Measurements from ENCODE around the gene PSTK.

The PSTK gene

DNA sequence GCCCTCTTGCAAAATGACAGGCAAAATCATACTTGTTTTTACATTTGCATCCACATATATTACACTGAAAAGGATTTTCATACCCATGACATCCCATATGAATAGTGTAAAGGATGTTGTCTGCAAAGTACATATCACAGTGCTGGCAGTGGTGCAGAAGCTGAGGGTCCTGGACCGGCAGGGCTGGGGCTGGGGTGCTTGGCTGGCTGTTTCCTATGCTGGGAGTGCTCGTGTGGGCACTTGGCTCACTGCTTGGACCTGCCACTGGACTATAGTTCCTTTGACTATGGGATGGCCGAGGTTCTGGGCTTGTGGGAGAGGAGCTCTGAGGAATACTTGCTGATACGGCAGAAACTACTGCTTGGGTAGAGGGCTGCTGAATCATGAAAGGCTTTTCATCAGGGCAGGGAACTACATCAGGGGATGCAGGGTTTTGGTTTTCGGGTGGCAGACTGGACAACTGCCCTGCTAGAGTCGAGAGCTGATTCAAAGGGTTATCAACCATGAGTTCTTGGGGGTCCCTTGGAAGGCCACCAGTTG lies 13.7 kb downstream of the PSTK start:
- DNase-seq = no peak

DNA sequence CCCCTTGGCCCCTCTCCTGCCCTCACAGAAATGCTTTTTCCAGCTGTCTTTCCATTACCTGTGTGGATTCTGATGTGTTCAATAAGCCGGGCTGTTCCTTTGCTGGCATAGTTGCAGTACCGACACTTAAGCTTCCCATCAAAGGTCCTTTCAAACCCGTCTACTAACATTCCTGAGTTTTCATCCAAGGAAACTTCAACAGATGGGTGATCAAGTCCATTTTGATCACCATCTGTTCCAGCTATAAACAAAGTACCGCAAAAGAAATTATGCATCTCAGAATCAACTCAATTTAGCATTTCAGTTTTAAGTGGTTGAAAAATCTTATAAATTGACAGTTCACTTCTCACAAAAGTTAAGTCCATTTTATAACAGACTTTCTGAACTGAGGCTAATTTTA lies 15.7 kb downstream of the PSTK start:
- no peak for DNase-seq

DNA sequence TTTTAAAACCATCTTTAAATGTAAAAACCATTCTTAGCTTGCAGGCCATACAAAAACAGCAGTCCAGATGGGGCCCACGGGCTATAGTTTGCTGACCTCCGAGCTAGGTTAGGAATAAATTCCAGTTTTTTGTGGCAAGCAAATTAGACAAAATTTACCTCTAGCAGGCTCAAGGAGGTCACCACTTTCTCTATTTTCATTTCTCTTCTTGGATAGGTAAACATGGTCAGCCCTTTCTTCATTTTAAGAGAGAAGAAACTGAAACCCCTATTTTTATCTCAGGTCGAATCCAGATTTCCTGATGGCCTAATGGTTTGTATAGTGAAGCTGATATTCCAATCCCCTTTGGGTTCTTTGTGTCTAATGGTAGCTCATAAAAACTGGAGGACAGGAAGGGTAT lies 17.7 kb downstream of the PSTK start:
- no peak for DNase-seq

DNA sequence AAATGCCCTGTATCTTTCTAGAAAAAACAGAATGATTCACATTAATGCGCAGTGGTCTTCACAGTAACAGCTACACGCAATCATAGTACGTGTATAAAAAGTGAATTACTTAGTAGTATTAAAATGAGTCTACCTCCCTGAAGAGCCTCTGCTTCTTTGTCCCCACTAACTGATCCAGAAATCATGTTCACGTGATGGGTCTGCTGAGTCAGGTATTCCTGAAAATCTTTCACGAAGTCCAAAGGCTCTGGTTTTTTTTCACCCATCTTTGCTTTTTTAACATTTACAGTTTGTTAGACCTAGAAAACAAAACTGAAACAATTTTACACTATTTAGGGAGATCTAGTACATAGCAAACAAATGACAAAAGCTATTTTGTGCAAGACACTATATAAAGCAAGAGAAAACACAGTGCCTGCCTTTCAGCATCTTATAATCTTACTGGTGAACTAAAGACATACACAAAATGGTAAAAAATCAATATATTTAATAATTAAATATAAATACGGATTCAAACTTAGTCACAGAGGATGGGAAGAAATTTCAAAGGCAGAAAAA lies 18.2 kb downstream of the PSTK start:
- no peak for DNase-seq

DNA sequence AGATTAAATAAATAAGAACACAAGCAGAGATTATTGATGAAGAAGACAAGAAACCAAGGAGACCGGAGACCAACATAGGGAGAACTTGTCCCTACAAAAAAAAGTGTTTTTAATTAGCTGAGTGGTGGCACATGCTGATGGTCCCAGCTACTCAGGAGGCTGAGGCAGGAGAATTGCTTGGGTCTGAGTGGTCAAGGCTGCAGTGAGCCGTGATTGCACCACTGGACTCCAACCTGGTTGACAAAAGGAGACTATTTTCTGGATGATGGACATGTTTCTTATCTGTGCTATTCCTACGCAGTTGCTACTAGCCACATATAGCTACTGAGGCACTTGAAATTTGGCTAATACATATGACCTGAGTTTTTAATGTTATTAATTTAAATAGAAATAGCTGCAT lies 18.7 kb downstream of the PSTK start:
- no peak for DNase-seq

DNA sequence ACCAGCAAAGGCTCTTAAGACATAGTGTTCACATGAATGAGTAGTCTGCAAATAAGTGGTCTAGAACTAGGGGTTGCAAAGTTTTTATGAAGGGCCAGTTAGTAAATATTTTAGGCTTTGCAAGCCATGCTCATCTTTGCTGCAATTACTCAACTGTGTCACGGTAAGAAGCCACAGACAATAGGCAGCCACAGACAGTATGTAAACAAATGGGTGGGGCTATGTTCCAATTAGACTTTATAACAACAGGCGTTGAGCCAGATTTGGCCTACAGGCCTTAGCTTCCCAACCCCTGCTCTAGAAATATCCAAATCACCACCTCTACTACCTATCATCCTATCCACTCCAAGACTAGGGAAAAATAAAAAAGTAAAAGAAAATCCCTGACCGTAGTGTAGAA lies 19.1 kb downstream of the PSTK start:
- DNase-seq = no peak

DNA sequence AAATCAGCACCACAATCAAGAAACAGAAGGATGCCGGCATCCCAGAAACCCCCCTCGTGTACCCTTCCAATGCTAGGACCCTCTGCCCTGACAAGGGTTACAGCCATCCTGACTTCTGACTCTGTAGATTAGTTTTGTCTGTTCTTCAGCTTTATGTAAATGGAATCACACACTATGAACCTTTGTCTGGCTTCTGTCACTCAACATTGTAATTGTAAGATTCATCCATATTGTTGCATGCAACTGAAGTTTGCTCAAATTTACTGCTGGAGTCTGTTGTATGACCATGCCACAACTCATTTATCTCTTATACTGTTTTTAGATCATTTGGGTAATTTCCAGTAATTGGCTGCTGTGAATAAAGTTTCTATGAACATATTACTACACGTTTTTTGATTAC lies 20.0 kb downstream of the PSTK start:
- no peak for DNase-seq

DNA sequence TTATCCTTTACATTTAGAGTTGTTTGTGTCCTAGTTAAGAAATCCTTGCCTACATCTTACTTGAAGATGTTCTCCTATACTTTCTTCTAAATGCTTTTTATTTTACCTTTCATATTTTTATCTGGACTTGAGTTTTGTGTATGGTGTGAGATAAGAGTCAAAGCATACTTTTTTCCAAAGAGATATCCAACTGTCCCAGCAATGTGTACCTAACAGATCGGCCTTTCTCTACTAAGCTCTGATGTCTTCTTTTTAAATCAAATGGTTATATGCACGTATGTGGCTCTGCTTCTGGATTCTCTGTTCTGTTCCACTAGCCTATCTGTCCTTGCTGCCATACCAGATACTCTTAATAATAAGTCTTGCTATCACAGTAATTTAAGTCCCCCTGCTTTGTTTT lies 21.2 kb downstream of the PSTK start:
- no peak for DNase-seq

DNA sequence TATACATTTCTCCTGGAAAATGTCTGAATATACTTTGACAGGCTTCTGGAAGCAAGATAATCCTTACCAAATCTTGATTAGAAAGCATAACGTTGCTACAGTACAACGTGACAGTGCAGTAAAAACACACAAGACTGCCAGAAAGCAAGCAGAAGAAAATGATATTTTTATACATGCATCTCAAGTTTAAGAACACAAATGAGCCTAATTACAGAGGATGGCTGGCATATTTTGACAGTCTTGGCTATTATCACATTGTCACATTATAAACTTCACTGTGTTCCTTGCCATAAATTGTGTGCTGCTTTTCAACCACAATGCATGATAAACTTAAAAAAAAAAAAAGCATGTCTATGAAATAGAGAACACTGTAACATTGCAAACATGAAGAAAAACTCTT lies 24.1 kb downstream of the PSTK start:
- no peak for DNase-seq

DNA sequence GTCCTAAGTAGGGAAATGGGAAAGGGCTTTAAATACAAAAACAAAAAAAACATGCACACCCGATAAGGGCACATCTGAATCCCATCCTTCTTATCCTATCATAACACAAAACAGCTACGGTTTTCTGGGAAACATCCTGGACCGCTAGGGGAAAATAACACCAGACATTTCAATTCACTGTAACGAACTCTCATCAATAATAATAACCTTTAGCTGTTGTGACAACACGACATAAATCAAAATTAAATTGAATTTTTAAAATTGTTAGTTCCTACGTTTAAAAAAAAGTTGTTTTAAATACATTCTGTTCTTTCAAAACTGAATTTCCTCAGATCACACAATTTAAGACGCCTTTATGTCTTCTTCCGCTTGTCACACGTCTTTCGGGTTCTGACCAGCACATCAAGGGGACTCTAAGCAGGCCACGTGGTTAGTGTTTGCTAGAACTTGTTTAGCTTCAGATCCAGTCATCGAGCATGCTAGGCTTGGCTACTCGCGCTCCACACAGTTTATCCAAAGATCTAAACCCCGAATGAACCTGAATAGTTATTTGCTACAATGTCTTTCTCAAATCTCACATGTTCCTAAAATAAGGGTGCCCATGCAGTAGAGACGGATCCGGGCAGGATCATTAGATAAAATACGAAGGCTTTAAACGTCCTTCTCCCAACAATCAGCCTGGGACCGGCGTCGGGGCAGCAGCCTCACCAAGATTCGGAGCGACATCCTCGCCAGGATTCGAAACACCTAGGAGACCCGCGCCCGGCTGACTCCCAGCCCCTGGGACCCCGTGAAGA lies 27.6 kb downstream of the PSTK start:
- peak; percentile 18 for DNase-seq

DNA sequence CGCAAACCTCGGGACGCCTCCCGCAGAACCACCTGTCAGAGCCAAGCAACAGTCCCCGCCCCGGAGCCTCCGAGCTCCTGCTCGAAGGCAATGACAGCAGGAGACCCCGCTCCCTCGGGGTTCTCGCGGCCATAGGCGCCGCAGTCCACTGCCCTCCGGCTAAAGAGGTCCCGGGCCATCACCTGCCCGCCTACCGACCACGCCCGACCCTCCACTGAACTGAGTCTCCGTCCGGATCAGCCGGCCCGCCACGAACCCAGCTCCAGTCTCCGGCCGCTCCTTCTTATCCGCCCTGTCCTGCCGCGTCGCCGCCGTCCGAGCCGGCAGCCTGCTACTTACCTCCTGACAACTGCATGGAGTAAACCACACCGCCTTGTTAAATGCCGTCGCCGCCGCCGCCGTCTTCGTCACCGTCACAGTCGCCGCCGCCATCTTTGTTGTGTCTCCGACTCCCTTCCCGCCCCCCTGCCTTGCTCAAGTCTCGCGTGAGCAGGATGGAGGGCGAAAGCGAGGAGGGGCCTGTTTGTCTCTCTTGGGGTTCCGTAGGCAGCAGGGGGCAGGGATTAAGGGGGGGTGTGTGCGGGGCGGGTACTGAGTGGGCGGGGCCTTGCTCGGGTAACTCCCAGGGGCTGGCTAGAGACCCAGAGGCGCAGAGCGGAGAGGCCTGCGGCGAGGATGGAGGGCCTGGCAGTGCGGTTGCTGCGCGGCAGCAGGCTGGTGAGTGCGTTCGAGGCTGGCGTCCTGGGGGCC lies 28.3 kb downstream of the PSTK start, which contains the start of the genes ACADSB and IKZF5:
Gene ACADSB (plus strand): TSS at position 652 of the 750 bp plus-strand sequence. CDS start 24 bp downstream, at position 676.
Gene IKZF5 (minus strand): TSS at position 441 of the 750 bp plus-strand sequence. CDS start 10,170 bp downstream, outside the sequence.
- DNase-seq = peak; percentile 98

DNA sequence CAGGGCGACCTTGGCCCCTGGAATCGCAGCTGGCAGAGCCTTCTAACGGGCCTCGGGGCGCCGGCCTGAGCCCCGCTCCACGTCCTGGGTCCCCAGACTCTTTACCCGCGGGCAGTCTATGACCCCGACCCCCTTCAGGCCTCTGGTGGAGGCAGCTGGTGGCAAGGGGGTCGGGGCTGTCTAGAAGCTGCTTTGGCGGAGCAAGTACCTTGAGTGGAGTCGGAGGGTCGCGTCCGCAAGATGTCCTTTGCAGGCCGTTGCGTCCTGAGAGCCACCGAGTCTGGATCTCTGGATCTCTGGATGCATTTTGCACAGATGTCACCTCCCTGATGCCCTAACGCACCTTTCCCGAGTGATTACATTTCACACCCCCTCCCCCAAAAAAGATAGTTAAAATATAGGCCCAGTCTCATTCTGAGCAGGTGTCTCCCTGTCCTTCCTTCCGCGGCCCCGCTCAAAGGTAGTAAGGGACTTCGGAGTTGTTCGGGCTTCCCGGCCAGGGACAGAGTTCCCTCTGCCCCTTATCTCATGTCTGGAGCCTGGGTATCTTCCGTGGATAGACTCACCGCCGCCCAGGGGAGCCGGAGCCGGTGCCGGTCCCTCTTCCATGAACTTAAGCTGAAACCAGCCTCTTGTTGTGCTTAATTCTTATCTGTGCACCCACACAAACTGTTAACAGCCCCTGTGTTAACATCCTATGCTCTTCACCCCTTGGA lies 29.1 kb downstream of the PSTK start:
- no peak for DNase-seq

DNA sequence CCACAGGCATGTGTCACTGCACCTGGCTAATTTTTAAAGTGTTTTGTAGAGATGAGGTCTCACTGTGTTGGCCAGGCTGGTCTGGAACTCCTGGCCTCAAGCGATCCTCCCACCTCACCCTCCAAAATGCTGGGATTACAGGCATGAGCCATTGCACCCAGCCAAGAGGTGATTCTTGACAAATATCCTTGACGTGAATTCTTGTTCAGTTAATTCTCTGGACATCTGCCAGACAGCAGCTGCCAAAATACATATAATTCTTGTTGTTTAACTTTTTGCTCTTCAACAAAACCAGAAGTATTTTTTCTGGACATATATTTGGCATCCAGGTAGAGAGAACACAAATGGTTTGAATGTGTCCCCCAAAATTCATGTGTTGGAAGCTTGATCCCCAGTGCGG lies 31.8 kb downstream of the PSTK start:
- DNase-seq = no peak

DNA sequence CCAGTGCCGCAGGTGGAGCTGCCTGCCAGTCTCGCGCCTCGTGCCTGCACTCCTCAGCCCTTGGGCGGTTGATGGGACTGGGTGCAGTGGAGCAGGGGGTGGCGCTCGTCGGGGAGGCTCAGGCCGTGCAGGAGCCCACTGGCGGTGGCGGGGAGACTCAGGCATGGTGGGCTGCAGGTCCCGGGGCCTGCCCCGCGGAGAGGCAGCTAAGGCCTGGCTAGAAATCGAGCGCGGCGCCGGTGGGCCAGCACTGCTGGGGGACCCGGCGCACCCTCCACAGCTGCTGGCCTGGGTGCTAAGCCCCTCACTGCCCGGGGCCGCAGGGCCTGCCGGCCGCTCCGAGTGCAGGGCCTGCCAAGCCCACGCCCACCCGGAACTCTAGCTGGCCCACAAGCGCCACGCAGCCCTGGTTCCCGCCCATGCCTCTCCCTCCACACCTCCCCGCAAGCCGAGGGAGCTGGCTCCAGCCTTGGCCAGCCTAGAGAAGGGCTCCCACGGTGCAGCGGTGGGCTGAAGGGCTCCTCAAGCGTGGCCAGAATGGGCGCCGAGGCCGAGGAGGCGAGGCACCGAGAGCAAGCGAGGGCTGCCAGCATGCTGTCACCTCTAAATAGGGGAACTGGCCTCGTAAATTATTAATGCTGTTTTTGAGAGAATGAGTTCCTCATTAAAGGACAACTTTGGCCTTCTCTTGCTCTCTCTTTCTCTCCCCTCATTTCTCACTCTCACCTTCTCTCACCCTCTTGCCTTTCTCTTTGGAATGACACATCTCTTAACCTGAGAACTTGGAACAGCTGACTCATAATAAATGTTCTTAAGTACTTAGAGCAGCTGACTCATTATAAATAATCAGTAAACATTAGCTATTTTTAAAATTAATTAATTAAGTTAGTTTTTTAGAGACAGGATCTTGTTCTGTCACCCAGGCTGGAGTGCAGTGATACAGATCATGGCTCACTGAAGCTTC lies 33.5 kb downstream of the PSTK start:
- no peak for DNase-seq

DNA sequence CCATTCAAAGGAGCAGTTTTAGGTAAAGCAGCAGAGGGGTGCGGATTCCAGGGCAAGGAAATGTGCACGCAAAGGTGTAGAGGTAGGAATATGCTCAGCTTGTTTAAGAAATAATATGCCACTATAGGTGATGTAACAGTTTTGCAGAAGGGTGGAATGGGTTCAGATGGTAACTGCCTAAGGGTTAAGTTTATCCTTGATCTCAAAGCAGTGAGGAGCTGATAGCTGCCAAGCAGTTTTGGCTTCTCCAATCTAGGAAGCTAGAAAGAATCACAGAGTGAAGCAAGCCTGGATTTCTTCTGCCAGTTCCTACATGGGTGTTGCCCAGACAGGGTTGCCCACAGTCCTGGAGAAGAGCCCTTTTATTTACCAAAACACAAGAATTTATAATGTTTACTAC lies 34.6 kb downstream of the PSTK start:
- no peak for DNase-seq

DNA sequence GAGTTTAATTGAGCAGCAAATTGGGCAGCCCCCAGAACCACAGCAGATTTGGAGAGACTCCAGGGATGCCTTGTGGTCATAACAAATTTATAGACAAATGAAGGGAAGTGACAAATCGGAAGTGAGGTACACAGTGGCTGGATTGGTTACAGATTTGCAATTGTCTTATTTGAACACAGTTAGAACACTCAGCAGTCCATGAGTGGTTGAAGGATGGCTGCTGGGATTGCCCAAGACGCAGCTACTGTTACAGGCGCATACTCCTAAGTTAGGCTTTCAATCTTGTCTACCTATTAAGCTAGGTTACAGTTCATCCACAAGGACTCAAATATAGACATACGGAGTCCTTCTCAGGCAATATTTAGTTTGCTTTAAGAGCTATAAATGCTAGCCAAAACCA lies 36.0 kb downstream of the PSTK start:
- DNase-seq = peak; percentile 5

DNA sequence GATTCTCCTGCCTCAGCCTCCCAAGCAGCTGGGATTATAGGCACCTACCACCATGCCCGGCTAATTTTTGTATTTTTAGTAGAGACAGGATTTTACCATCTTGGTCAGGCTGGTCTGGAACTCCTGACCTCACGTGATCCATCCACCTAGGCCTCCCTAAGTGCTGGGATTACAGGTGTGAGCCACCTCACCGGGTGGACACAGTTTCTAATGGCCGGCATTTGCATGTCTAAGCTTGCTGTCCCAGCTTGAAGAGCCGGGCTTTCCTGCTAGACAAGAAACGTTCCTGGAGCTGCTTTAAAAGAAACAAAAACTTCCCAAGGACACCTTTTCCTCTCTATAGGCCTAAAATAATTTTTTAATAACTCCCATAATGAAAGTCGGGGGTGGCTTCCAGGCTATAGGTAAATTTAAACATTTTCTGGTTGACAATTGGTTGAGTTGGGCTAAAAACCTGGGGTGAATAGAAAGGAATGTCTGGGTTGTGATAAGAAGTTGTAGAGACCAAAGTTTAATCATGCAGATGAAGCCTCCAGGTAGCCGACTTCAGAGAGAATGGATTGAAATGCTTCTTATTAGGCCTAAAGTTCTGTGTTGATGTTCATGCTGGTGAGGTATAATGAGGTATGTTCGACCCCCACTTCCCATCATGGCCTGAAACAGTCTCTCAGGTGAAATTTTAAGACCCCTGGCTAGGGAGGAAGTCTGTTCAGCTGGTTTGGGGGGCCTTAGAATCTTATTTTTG lies 37.4 kb downstream of the PSTK start:
- DNase-seq = no peak

DNA sequence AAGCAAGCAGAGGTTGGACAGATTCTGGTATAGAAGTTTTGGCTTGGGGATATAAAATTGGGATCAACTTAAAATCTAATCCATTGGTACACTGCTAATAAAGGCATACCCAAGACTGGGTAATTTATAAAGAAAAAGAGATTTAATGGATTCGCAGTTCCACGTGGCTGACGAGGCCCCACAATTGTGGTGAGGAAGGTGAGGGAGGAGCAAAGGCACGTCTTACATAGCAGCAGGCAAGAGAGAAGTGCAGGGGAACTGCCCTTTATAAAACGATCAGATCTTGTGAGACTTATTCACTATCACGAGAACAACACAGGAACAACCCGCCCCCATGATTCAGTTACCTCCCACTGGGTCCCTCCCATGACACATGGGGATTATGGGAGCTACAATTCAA lies 38.3 kb downstream of the PSTK start:
- no peak for DNase-seq

DNA sequence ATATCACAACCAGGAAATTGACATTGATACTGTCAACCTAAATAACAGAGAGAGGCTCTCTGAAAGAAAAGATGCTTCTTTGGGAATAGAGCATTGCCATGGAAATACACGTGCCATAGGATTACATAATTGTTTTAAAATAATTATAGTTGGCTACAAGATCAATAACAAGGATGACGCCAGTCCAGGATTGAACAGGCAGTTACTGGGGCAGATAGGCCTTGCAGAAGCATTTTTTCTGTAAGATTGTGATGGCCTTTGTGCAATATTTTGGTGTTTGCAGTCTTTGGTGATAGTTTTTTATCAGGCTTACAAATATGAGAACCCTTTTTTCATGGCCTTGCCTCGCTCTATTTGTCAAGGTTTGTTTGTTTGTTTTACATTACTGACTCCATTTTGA lies 39.1 kb downstream of the PSTK start:
- no peak for DNase-seq

DNA sequence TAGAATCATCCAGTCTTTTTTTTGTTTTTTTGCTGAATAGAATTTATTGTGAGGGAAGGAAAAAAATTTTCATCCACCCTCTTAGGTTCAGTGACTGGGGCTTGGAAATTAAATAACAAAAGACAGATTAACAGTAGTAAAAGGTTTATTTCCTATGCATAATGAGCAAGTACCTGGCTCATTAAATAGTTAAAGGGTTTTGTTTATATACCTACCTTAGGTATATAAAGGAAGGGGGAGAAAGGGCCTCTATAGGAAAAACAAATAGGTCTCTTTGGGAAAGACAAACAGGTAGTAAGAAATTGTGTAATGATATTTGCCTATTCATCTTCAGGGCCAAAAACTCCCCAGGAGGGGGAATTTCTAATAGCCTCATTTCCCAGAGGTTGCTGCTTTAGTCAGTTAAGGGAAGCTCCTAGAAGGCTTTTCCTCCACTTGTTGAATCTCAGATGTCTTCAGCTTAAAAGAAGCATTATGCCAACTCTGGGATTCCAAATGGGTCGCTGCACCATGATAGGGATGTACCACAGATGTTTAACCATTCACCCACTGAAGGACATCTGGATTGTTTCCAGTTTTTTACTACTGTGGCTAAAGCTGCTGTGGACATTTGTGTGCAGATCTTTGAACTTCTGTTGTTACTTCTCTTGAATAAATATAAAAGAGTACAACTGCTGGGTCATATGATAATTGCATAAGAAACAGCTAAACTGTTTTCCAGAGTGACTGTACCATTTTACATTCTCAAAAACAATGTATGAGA lies 39.9 kb downstream of the PSTK start:
- DNase-seq = no peak

All from fibroblast of skin of abdomen (primary cell).